HG02571 (cell line): ENCODE data around the gene ABCG8.

Source experiments
- ATAC-seq: cut with Tn5 transposase; IDR thresholded peaks from one replicate; pipeline ENCODE4 v1.9.1; 2021; ENCODE audit warnings: mild to moderate bottlenecking, moderate library complexity; ENCODE audit not compliant: unreplicated experiment

ABCG8 gene

DNA sequence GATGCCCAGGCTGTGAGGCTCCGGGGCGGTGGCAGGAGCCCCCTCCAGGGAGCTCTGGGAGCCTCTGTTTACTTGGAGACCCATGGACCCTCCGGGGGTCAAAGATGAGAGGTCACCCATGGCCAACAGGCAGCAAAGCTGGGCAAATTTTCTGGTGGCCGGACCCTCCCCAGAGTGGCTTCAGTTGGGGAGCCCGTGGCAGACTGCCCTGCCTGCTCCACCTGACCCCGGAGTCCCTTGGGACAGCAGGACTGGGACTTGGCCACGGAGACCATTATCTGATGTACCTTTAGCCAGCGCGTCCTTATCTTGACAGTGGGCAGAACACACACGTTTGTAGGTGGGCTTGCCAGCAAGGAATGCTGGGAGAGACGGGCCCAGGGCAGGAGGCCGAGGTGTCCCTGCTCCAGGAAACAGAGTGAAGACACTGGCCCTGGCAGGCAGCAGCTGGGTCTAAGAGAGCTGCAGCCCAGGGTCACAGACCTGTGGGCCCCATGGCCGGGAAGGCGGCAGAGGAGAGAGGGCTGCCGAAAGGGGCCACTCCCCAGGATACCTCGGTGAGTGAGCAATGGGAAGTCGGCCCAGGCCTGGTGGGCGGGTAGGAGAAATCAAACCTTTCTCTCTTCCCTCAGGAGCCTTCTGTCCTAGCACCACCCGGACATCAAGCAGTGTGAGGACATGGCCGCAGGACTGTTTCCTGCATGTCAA, at the start of gene ABCG8, which contains the start of gene ABCG5:
TSS of gene ABCG8 (plus strand) at position 412 of the 708 bp plus-strand sequence. CDS start at position 495, 83 bp downstream.
TSS of gene ABCG5 (minus strand) at position 280 of the 708 bp plus-strand sequence. CDS start at position 120, 160 bp downstream.
- no peak for ATAC-seq

GRCh38 chr2:43790147-43790546, 48.6 kb upstream of the ABCG8 start:
- ATAC-seq, result no peak

- ATAC-seq, result no peak
Observed at GRCh38 chr2:43791035-43791765, 47.6 kb upstream of the ABCG8 start.

DNA sequence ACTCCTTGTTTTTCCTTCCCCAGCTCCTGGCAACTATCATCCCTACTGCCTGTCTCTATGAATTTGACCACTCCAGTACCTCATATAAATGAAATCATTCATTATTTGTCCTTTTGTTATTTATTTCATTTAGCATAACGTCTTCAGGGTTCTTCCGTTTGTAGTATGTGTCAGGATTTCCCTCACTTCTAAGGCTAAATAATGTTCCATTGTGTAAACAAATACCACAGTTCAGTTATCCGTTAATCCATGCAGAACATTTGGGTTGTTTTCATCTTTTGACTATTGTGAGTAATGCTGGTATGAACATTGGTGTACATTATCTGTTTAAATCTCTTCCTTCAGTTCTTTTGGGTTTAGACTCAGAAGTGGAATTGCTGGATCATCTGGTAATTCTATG, 46.1 kb upstream of the ABCG8 start:
- no peak for ATAC-seq

GRCh38 chr2:43794956-43795355, 43.8 kb upstream of the ABCG8 start:
- ATAC-seq, result no peak

DNA sequence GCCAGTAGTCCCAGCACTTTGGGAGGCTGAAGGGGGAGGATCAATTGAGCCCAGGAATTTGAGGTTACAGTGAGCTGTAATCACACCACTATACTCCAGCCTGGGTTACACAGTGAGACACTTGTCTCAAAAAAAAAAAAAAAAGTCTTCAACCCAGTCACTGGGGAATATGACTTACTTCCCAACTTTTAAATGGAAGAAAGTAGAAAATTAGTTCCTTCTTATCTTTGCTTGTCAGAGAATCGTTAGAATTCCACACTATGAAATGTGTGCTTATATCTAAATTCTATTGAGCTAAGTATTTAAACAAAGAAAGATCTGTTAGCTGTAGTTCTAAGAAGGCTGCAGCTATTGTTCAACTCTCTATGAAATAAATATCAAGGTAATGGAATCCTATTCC, 42.6 kb upstream of the ABCG8 start:
- ATAC-seq, result no peak

DNA sequence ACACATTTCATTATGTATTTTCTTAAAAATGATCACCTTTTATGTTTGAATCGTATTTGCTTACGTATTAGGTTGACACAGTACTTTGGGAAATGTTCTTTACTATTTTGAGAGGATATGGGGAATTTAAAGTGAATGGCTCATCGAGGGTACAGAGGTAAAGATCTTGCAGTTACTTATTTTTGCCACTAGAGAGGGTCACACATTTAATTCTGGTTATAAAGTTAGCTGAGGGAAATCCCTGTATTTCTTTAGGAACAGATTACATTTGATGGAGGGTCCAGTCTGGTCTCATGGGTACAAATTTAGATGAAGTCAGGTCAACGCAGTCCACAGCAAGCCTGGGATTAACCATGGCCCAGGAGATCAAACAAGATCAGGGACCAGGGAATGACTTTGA, 40.5 kb upstream of the ABCG8 start:
- ATAC-seq, result no peak

DNA sequence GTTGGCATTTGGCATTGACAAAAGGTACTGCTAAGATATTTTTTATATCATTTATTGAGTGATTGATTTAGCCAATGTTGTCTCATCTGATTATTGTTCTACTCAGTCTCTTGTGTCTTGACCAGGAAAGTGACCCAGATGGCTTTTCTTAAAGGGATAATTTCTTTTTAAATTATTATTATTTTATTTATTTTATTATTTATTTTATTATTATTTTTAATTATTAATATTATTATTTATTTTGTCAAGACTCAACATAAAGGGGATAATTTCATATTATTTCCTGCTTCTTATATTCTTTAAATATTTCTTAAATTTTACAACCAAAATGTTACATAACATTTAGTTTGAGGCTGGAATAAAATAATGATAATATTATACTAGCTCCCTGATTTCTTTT, 37.9 kb upstream of the ABCG8 start:
- ATAC-seq, result no peak

GRCh38 chr2:43802135-43802534, 36.6 kb upstream of the ABCG8 start:
- no peak for ATAC-seq

DNA sequence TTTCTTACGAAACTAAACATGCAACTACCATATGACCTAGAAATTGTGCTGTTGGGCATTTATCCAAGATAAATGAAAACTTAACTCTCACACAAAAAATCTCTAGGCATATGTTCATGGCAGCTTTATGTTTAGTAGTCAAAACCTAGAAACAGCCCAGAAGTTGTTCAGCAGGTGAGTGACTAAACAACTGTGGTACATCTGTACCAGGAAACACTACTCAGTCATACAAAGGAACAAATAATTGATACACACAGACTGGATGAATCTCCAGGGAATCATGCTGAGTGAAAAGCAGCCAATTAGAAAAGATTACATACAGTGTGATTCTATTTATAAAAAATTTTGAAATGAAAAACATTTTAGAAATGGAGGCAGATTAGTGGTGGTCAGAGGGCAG, 35.7 kb upstream of the ABCG8 start:
- ATAC-seq, result no peak

DNA sequence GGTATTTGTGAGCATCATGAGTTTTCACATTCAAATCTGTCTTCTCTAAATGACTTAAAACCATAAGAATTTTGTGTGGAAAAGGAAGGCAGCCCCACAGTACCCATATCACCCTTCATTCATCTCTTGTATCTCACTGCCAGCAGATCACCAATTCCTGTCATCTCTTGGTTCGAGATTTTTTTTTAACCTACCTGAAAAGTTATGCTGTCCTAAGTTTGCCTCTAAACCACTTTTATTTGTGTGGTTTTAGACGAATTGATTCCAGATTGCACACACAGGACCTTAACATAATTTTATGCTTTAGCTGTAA, 32.1 kb upstream of the ABCG8 start:
- ATAC-seq, result no peak

- no peak for ATAC-seq
Observed at GRCh38 chr2:43810452-43810851, 28.3 kb upstream of the ABCG8 start.

DNA sequence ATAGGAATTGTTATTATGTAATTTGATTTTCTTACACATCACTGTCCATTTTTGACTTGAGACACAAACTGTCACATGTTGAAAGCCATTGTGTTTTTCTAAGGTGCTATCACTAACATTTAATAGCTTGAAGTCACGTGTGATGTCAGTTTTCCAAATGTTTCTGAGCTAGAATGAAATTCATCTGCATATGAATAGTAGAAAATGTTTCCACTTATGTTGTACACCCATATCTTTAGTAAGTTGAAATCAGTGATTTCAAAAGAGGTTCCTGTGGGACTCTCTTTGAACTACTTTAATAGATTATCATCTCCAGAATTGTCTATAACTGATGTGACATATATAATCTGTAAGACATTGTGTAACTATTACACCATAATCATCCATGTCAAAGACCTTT, 27.9 kb upstream of the ABCG8 start:
- ATAC-seq, result no peak

DNA sequence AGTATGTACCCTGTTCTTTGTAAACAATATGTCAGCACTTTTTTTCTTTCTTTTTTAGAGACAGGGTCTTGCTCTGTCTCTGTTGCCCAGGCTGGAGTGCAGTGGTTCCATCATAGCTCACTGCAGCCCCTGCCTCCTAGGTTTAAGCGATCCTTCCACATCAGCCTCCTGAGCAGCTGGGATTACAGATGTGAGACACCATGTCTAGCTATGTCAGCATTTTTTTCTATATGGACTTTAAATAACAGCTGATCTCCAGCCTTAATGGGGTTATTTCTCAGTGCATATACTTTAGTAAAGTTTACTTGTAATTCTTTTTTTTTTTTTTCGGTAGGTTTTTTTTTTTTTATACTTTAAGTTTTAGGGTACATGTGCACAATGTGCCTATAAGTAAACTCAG, 26.8 kb upstream of the ABCG8 start:
- no peak for ATAC-seq

- no peak for ATAC-seq
Observed at GRCh38 chr2:43812947-43813346, 25.8 kb upstream of the ABCG8 start.

GRCh38 chr2:43814711-43815110, 24.1 kb upstream of the ABCG8 start:
- no peak for ATAC-seq

- no peak for ATAC-seq
Observed at GRCh38 chr2:43818761-43819160, 20.0 kb upstream of the ABCG8 start.

- ATAC-seq, result no peak
Observed at GRCh38 chr2:43819491-43820163, 19.1 kb upstream of the ABCG8 start.

GRCh38 chr2:43822839-43823238, 15.9 kb upstream of the ABCG8 start:
- no peak for ATAC-seq

GRCh38 chr2:43823751-43824150, 15.0 kb upstream of the ABCG8 start:
- ATAC-seq, result no peak

GRCh38 chr2:43824512-43824911, 14.3 kb upstream of the ABCG8 start:
- no peak for ATAC-seq

GRCh38 chr2:43824951-43825493, 13.7 kb upstream of the ABCG8 start:
- ATAC-seq, result no peak
